ENCODE data around the gene PEAK3. TPM values are rescaled to one million over a fixed set of nuclear protein-coding genes. Genes with fewer than 3 reads are reported as not detected.

PEAK3 gene
- total and polyA plus RNA-seq, 9 of the 15 experiments (the other 6 are each of a cell fraction or from before 2014, with no cell fraction given): 0.07 to 0.40 TPM; not detected in 7

DNA sequence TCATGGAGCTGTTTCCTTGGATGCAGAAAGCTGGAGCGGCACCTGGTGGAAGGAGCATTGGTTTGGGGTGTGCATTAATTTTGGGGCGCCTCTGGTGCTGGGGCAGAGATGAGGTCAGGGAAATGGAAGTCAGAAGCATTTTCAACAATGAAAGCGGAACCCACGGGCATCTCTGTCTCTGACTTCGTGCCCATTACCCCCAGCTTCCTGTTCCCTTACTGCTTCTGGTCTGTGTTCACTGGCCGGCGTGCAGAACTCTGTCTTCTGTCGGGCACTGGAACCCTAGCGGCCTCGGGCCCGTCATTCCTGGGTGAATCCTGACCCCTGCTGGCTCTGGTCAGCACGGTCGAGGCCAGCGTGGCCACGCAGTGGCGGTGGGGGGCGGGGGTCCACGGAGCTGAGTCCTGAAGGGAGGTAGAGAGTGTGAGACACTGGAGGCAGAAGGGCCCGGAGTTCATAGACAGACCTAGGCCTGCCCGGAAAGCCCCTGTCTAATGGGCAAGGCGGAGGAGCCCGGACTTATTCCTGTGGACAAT lies 33.9 kb upstream of the PEAK3 start (continued):
- TF ChIP-seq, protein P1, sequence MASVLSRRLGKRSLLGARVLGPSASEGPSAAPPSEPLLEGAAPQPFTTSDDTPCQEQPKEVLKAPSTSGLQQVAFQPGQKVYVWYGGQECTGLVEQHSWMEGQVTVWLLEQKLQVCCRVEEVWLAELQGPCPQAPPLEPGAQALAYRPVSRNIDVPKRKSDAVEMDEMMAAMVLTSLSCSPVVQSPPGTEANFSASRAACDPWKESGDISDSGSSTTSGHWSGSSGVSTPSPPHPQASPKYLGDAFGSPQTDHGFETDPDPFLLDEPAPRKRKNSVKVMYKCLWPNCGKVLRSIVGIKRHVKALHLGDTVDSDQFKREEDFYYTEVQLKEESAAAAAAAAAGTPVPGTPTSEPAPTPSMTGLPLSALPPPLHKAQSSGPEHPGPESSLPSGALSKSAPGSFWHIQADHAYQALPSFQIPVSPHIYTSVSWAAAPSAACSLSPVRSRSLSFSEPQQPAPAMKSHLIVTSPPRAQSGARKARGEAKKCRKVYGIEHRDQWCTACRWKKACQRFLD (CRISPR knock-in tag; IDR thresholded peaks at IDR 0.05): no peak
- TF ChIP-seq STAG1 (CRISPR knock-in tag; IDR thresholded peaks at IDR 0.05; ENCODE audit: borderline replicate concordance) (peak; percentile 74; the same call in 1 of the 2 replicates), MXI1 (IDR thresholded peaks at IDR 0.05; ENCODE audit: low read depth, low read length) (no peak), ZBTB33 (CRISPR knock-in tag; IDR thresholded peaks at IDR 0.05) (peak; percentile 99), TSHZ1 (CRISPR knock-in tag; IDR thresholded peaks at IDR 0.05) (no peak), SP2 (IDR thresholded peaks at IDR 0.05; ENCODE audit: extremely low read depth, low read depth, low read length, poor library complexity, severe bottlenecking) (no peak), ZNF263 (CRISPR knock-in tag; IDR thresholded peaks at IDR 0.05; ENCODE audit: borderline replicate concordance) (0 out of 2 replicates have a peak, but pooled peaks have one; percentile 42), GTF2B (IDR thresholded peaks at IDR 0.05; ENCODE audit: extremely low read depth, insufficient read length) (no peak), ZNF282 (CRISPR knock-in tag; IDR thresholded peaks at IDR 0.05) (no peak), CREM (IDR thresholded peaks at IDR 0.05; ENCODE audit: low read depth) (0 out of 2 replicates have a peak, but pooled peaks have one; percentile 26)
- TF ChIP-seq, protein P2, sequence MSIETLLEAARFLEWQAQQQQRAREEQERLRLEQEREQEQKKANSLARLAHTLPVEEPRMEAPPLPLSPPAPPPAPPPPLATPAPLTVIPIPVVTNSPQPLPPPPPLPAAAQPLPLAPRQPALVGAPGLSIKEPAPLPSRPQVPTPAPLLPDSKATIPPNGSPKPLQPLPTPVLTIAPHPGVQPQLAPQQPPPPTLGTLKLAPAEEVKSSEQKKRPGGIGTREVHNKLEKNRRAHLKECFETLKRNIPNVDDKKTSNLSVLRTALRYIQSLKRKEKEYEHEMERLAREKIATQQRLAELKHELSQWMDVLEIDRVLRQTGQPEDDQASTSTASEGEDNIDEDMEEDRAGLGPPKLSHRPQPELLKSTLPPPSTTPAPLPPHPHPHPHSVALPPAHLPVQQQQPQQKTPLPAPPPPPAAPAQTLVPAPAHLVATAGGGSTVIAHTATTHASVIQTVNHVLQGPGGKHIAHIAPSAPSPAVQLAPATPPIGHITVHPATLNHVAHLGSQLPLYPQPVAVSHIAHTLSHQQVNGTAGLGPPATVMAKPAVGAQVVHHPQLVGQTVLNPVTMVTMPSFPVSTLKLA (conservative IDR thresholded peaks at IDR 0.05): no peak; a peak in 1 of 4 replicates
- TF ChIP-seq, protein P3, sequence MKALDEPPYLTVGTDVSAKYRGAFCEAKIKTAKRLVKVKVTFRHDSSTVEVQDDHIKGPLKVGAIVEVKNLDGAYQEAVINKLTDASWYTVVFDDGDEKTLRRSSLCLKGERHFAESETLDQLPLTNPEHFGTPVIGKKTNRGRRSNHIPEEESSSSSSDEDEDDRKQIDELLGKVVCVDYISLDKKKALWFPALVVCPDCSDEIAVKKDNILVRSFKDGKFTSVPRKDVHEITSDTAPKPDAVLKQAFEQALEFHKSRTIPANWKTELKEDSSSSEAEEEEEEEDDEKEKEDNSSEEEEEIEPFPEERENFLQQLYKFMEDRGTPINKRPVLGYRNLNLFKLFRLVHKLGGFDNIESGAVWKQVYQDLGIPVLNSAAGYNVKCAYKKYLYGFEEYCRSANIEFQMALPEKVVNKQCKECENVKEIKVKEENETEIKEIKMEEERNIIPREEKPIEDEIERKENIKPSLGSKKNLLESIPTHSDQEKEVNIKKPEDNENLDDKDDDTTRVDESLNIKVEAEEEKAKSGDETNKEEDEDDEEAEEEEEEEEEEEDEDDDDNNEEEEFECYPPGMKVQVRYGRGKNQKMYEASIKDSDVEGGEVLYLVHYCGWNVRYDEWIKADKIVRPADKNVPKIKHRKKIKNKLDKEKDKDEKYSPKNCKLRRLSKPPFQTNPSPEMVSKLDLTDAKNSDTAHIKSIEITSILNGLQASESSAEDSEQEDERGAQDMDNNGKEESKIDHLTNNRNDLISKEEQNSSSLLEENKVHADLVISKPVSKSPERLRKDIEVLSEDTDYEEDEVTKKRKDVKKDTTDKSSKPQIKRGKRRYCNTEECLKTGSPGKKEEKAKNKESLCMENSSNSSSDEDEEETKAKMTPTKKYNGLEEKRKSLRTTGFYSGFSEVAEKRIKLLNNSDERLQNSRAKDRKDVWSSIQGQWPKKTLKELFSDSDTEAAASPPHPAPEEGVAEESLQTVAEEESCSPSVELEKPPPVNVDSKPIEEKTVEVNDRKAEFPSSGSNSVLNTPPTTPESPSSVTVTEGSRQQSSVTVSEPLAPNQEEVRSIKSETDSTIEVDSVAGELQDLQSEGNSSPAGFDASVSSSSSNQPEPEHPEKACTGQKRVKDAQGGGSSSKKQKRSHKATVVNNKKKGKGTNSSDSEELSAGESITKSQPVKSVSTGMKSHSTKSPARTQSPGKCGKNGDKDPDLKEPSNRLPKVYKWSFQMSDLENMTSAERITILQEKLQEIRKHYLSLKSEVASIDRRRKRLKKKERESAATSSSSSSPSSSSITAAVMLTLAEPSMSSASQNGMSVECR (CRISPR knock-in tag; IDR thresholded peaks at IDR 0.05): no peak
